BLaER1 treated with 17β-estradiol and CSF1 and Interleukin-3, amounts not matched to agents 10 nM and 100 nM (cell line): ENCODE measurements around the gene PRKG1.

Source experiments
- H3K27ac ChIP-seq, 11 experiments: shearing (Covaris generic); formaldehyde crosslinking; 2 replicates each; pipeline ENCODE4 v1.8.1; 2022
- H3K27me3 ChIP-seq, 11 experiments: shearing (Covaris generic); formaldehyde crosslinking; 2 replicates each; pipeline ENCODE4 v1.8.1; 2022
- H3K36me3 ChIP-seq, 11 experiments: shearing (Covaris generic); formaldehyde crosslinking; 2 replicates each; pipeline ENCODE4 v1.8.1; 2022
- H3K4me1 ChIP-seq, 10 experiments: shearing (Covaris generic); formaldehyde crosslinking; 2 replicates each; pipeline ENCODE4 v1.8.1; 2022
- H3K4me2 ChIP-seq, 11 experiments: shearing (Covaris generic); formaldehyde crosslinking; 2 replicates each; pipeline ENCODE4 v1.8.1; 2022
- H3K4me3 ChIP-seq, 10 experiments: shearing (Covaris generic); formaldehyde crosslinking; 2 replicates each; pipeline ENCODE4 v1.8.1; 2022
- H3K9ac ChIP-seq, 11 experiments: shearing (Covaris generic); formaldehyde crosslinking; 2 replicates each; pipeline ENCODE4 v1.8.1; 2022
- H3K9me3 ChIP-seq, 11 experiments: shearing (Covaris generic); formaldehyde crosslinking; replicated peaks in 1 of 11; 2 replicates each; pipeline ENCODE4 v1.8.1; 2022
- H4K20me1 ChIP-seq, 11 experiments: shearing (Covaris generic); formaldehyde crosslinking; 2 replicates each; pipeline ENCODE4 v1.8.1; 2022
- Cebpa-rat ChIP-seq, 11 experiments: shearing (Covaris generic); IDR thresholded peaks; 2 replicates each; pipeline ENCODE4 v1.8.1; 2022

PRKG1 gene

GRCh38 chr10:51119441-51119840 is 45.2 kb downstream of the PRKG1 start:
- H3K9ac ChIP-seq = no peak overlapping the region
- peak overlapping the region in 4 of 11 experiments; percentile 2 to 59 (median 20); a peak in 5 of 22 replicates for H3K4me2 ChIP-seq
- no peak overlapping the region for H3K27ac ChIP-seq
- H3K4me1 ChIP-seq = peaks cover 0 to 21% (median 3%) of the 10 kb centered on the region in 10 experiments; a peak in 8 of 20 replicates
- H3K27me3 ChIP-seq = no peaks in the 10 kb centered on the region
- no peak overlapping the region for H3K4me3 ChIP-seq
- no peaks in the 10 kb centered on the region for H3K9me3 ChIP-seq
- no peak for TF ChIP-seq Cebpa-rat (IDR thresholded peaks at IDR 0.05)
- no peaks in the 10 kb centered on the region for H4K20me1 ChIP-seq
- no peaks in the 10 kb centered on the region for H3K36me3 ChIP-seq

GRCh38 chr10:51121861-51122260 is 47.6 kb downstream of the PRKG1 start:
- Histone ChIP-seq H3K36me3 (no peaks in the 10 kb centered on the region), H3K4me2 (no peak overlapping the region), H3K27me3 (no peaks in the 10 kb centered on the region), H4K20me1 (no peaks in the 10 kb centered on the region), H3K4me3 (no peak overlapping the region), H3K27ac (no peak overlapping the region), H3K4me1 (peaks cover 0 to 21% (median 3%) of the 10 kb centered on the region in 10 experiments; a peak in 8 of 20 replicates), H3K9ac (no peak overlapping the region), H3K9me3 (0 out of 22 replicates have a peak, but pooled peaks cover 0 to 4% (median 0%) of the 10 kb centered on the region in 11 experiments)
- no peak for TF ChIP-seq Cebpa-rat (IDR thresholded peaks at IDR 0.05)

GRCh38 chr10:51124852-51125251 is 50.6 kb downstream of the PRKG1 start:
- peaks cover 0 to 6% (median 2%) of the 10 kb centered on the region in 10 experiments; a peak in 8 of 20 replicates for H3K4me1 ChIP-seq
- H3K4me3 ChIP-seq = no peak overlapping the region
- no peak for TF ChIP-seq Cebpa-rat (IDR thresholded peaks at IDR 0.05)
- no peak overlapping the region for H3K4me2 ChIP-seq
- no peaks in the 10 kb centered on the region for H4K20me1 ChIP-seq
- H3K27ac ChIP-seq = no peak overlapping the region
- no peaks in the 10 kb centered on the region for H3K27me3 ChIP-seq
- no peak overlapping the region for H3K9ac ChIP-seq
- H3K9me3 ChIP-seq = 0 out of 22 replicates have a peak, but pooled peaks cover 0 to 4% (median 0%) of the 10 kb centered on the region in 11 experiments
- H3K36me3 ChIP-seq = no peaks in the 10 kb centered on the region

GRCh38 chr10:51125518-51125917 is 51.2 kb downstream of the PRKG1 start:
- Histone ChIP-seq H3K9ac (no peak overlapping the region), H3K4me3 (no peak overlapping the region), H4K20me1 (no peaks in the 10 kb centered on the region), H3K4me2 (no peak overlapping the region), H3K9me3 (0 out of 22 replicates have a peak, but pooled peaks cover 0 to 4% (median 0%) of the 10 kb centered on the region in 11 experiments), H3K27ac (no peak overlapping the region), H3K27me3 (no peaks in the 10 kb centered on the region), H3K36me3 (no peaks in the 10 kb centered on the region), H3K4me1 (no peaks in the 10 kb centered on the region)
- TF ChIP-seq Cebpa-rat (IDR thresholded peaks at IDR 0.05) = no peak

GRCh38 chr10:51129946-51130544 is 55.8 kb downstream of the PRKG1 start:
- Histone ChIP-seq H3K9ac (no peak overlapping the region), H3K4me2 (no peak overlapping the region), H3K9me3 (0 out of 22 replicates have a peak, but pooled peaks cover 0 to 4% (median 0%) of the 10 kb centered on the region in 11 experiments), H3K27ac (no peak overlapping the region), H3K4me3 (no peak overlapping the region), H4K20me1 (no peaks in the 10 kb centered on the region), H3K27me3 (no peaks in the 10 kb centered on the region), H3K36me3 (no peaks in the 10 kb centered on the region), H3K4me1 (no peaks in the 10 kb centered on the region)
- TF ChIP-seq Cebpa-rat (IDR thresholded peaks at IDR 0.05) = no peak

GRCh38 chr10:51137756-51138529 is 63.7 kb downstream of the PRKG1 start:
- Histone ChIP-seq H4K20me1 (no peaks in the 10 kb centered on the region), H3K4me2 (no peak overlapping the region), H3K27ac (no peak overlapping the region), H3K9me3 (no peaks in the 10 kb centered on the region), H3K27me3 (no peaks in the 10 kb centered on the region), H3K4me3 (no peak overlapping the region), H3K4me1 (no peaks in the 10 kb centered on the region), H3K36me3 (no peaks in the 10 kb centered on the region), H3K9ac (no peak overlapping the region)
- TF ChIP-seq Cebpa-rat (IDR thresholded peaks at IDR 0.05) = no peak

- H3K9ac ChIP-seq = no peak overlapping the region
- no peaks in the 10 kb centered on the region for H3K36me3 ChIP-seq
- no peak for TF ChIP-seq Cebpa-rat (IDR thresholded peaks at IDR 0.05)
- H3K27me3 ChIP-seq = no peaks in the 10 kb centered on the region
- H3K4me1 ChIP-seq = no peaks in the 10 kb centered on the region
- H3K9me3 ChIP-seq = no peaks in the 10 kb centered on the region
- no peak overlapping the region for H3K4me3 ChIP-seq
- H3K4me2 ChIP-seq = no peak overlapping the region
- H4K20me1 ChIP-seq = no peaks in the 10 kb centered on the region
- H3K27ac ChIP-seq = no peak overlapping the region
Observed at GRCh38 chr10:51139176-51139575, 64.9 kb downstream of the PRKG1 start.

GRCh38 chr10:51141010-51141409 is 66.7 kb downstream of the PRKG1 start:
- H3K9ac ChIP-seq = no peak overlapping the region
- H3K27ac ChIP-seq = no peak overlapping the region
- H3K9me3 ChIP-seq = no peaks in the 10 kb centered on the region
- H3K4me3 ChIP-seq = no peak overlapping the region
- H3K4me1 ChIP-seq = no peaks in the 10 kb centered on the region
- no peak for TF ChIP-seq Cebpa-rat (IDR thresholded peaks at IDR 0.05)
- no peaks in the 10 kb centered on the region for H3K36me3 ChIP-seq
- H3K27me3 ChIP-seq = no peaks in the 10 kb centered on the region
- H4K20me1 ChIP-seq = no peaks in the 10 kb centered on the region
- no peak overlapping the region for H3K4me2 ChIP-seq

GRCh38 chr10:51144161-51144781 is 70.0 kb downstream of the PRKG1 start:
- Histone ChIP-seq H3K9me3 (no peaks in the 10 kb centered on the region), H3K36me3 (no peaks in the 10 kb centered on the region), H3K4me3 (no peak overlapping the region), H3K4me2 (no peak overlapping the region), H3K27me3 (no peaks in the 10 kb centered on the region), H4K20me1 (no peaks in the 10 kb centered on the region), H3K9ac (no peak overlapping the region), H3K4me1 (no peaks in the 10 kb centered on the region), H3K27ac (no peak overlapping the region)
- no peak for TF ChIP-seq Cebpa-rat (IDR thresholded peaks at IDR 0.05)
